ENCODE data around the gene DSCAM. TPM values are rescaled to one million over a fixed set of nuclear protein-coding genes. Genes with fewer than 3 reads are reported as not detected.

Gene DSCAM
- polyA plus RNA-seq, 4 donors, result under 0.01 to 0.22 (median 0.13) TPM; not detected in 1

- H3K9me3 ChIP-seq (ENCODE audit: control insufficient read depth in 2 of 2, insufficient read depth in 1 of 2, low read depth in 1 of 2, low read length in 1 of 2), result no peaks in the 10 kb centered on the region
- no peaks in the 10 kb centered on the region for H3K4me1 ChIP-seq (ENCODE audit: control insufficient read depth in 3 of 3, insufficient read depth in 2 of 3, low read depth in 1 of 3, low read length in 2 of 3)
- H3K36me3 ChIP-seq (ENCODE audit: control insufficient read depth in 3 of 3, insufficient read depth in 2 of 3, low read depth in 1 of 3, low read length in 3 of 3), result no peaks in the 10 kb centered on the region
- 68 to 84% (median 68%) methylated on average over 5 of the region's 5 CpGs for WGBS, 3 donors
- no peak for DNase-seq
- no peaks in the 10 kb centered on the region for H3K27me3 ChIP-seq (ENCODE audit: control insufficient read depth in 3 of 3, insufficient read depth in 3 of 3, low read length in 3 of 3)
- no peak overlapping the region for H3K27ac ChIP-seq (ENCODE audit: low read depth in 1 of 3, low read length in 2 of 3)
- FAIRE-seq, result no peak
- no peak overlapping the region for H3K4me3 ChIP-seq (ENCODE audit: low read depth in 1 of 3, low read length in 3 of 3)
Measured at GRCh38 chr21:40021558-40022351, 825.2 kb downstream of the DSCAM start.

- WGBS, 3 donors, result 79 to 92% (median 82%) methylated on average over 3 of the region's 3 CpGs
- Histone ChIP-seq H3K9me3 (ENCODE audit: control insufficient read depth in 2 of 2, insufficient read depth in 1 of 2, low read depth in 1 of 2, low read length in 1 of 2) (no peaks in the 10 kb centered on the region), H3K36me3 (ENCODE audit: control insufficient read depth in 3 of 3, insufficient read depth in 2 of 3, low read depth in 1 of 3, low read length in 3 of 3) (no peaks in the 10 kb centered on the region), H3K4me1 (ENCODE audit: control insufficient read depth in 3 of 3, insufficient read depth in 2 of 3, low read depth in 1 of 3, low read length in 2 of 3) (no peaks in the 10 kb centered on the region), H3K4me3 (ENCODE audit: low read depth in 1 of 3, low read length in 3 of 3) (no peak overlapping the region), H3K27me3 (ENCODE audit: control insufficient read depth in 3 of 3, insufficient read depth in 3 of 3, low read length in 3 of 3) (no peaks in the 10 kb centered on the region), H3K27ac (ENCODE audit: low read depth in 1 of 3, low read length in 2 of 3) (no peak overlapping the region)
- FAIRE-seq (no peak), DNase-seq (no peak)
Measured at GRCh38 chr21:40020651-40021050, 826.3 kb downstream of the DSCAM start.

- Histone ChIP-seq H3K9me3 (ENCODE audit: control insufficient read depth in 2 of 2, insufficient read depth in 1 of 2, low read depth in 1 of 2, low read length in 1 of 2) (peaks cover 0 to 3% of the 10 kb centered on the region in 2 donors), H3K4me1 (ENCODE audit: control insufficient read depth in 3 of 3, insufficient read depth in 2 of 3, low read depth in 1 of 3, low read length in 2 of 3) (no peaks in the 10 kb centered on the region), H3K27ac (ENCODE audit: low read depth in 1 of 3, low read length in 2 of 3) (no peak overlapping the region), H3K4me3 (ENCODE audit: low read depth in 1 of 3, low read length in 3 of 3) (no peak overlapping the region), H3K36me3 (ENCODE audit: control insufficient read depth in 3 of 3, insufficient read depth in 2 of 3, low read depth in 1 of 3, low read length in 3 of 3) (no peaks in the 10 kb centered on the region), H3K27me3 (ENCODE audit: control insufficient read depth in 3 of 3, insufficient read depth in 3 of 3, low read length in 3 of 3) (no peaks in the 10 kb centered on the region)
- WGBS, 3 donors, result 86 to 92% (median 88%) methylated on average over 3 of the region's 3 CpGs
- DNase-seq (no peak), FAIRE-seq (no peak)
Measured at GRCh38 chr21:40018871-40019475, 828.0 kb downstream of the DSCAM start.

GRCh38 chr21:40016667-40017066 lies 830.3 kb downstream of the DSCAM start:
- Histone ChIP-seq H3K36me3 (ENCODE audit: control insufficient read depth in 3 of 3, insufficient read depth in 2 of 3, low read depth in 1 of 3, low read length in 3 of 3) (no peaks in the 10 kb centered on the region), H3K27me3 (ENCODE audit: control insufficient read depth in 3 of 3, insufficient read depth in 3 of 3, low read length in 3 of 3) (no peaks in the 10 kb centered on the region), H3K4me3 (ENCODE audit: low read depth in 1 of 3, low read length in 3 of 3) (no peak overlapping the region), H3K27ac (ENCODE audit: low read depth in 1 of 3, low read length in 2 of 3) (no peak overlapping the region), H3K4me1 (ENCODE audit: control insufficient read depth in 3 of 3, insufficient read depth in 2 of 3, low read depth in 1 of 3, low read length in 2 of 3) (no peaks in the 10 kb centered on the region), H3K9me3 (ENCODE audit: control insufficient read depth in 2 of 2, insufficient read depth in 1 of 2, low read depth in 1 of 2, low read length in 1 of 2) (peaks cover 0 to 3% of the 10 kb centered on the region in 2 donors)
- DNase-seq (no peak), FAIRE-seq (no peak)
- WGBS, 3 donors, result 81 to 90% (median 82%) methylated on average over 8 of the region's 8 CpGs

GRCh38 chr21:40016234-40016633 lies 830.7 kb downstream of the DSCAM start:
- Histone ChIP-seq H3K36me3 (ENCODE audit: control insufficient read depth in 3 of 3, insufficient read depth in 2 of 3, low read depth in 1 of 3, low read length in 3 of 3) (no peaks in the 10 kb centered on the region), H3K9me3 (ENCODE audit: control insufficient read depth in 2 of 2, insufficient read depth in 1 of 2, low read depth in 1 of 2, low read length in 1 of 2) (peaks cover 0 to 3% of the 10 kb centered on the region in 2 donors), H3K27ac (ENCODE audit: low read depth in 1 of 3, low read length in 2 of 3) (no peak overlapping the region), H3K4me3 (ENCODE audit: low read depth in 1 of 3, low read length in 3 of 3) (no peak overlapping the region), H3K27me3 (ENCODE audit: control insufficient read depth in 3 of 3, insufficient read depth in 3 of 3, low read length in 3 of 3) (no peaks in the 10 kb centered on the region), H3K4me1 (ENCODE audit: control insufficient read depth in 3 of 3, insufficient read depth in 2 of 3, low read depth in 1 of 3, low read length in 2 of 3) (no peaks in the 10 kb centered on the region)
- DNase-seq, result no peak
- 30 to 67% (median 39%) methylated on average over 3 of the region's 3 CpGs for WGBS, 3 donors
- FAIRE-seq, result no peak

GRCh38 chr21:40015818-40016217 lies 831.1 kb downstream of the DSCAM start:
- no peak for DNase-seq
- WGBS, 3 donors, result 48 to 73% (median 49%) methylated on average over 3 of the region's 3 CpGs
- no peak for FAIRE-seq
- no peaks in the 10 kb centered on the region for H3K36me3 ChIP-seq (ENCODE audit: control insufficient read depth in 3 of 3, insufficient read depth in 2 of 3, low read depth in 1 of 3, low read length in 3 of 3)
- H3K9me3 ChIP-seq (ENCODE audit: control insufficient read depth in 2 of 2, insufficient read depth in 1 of 2, low read depth in 1 of 2, low read length in 1 of 2), result peaks cover 0 to 3% of the 10 kb centered on the region in 2 donors
- no peaks in the 10 kb centered on the region for H3K4me1 ChIP-seq (ENCODE audit: control insufficient read depth in 3 of 3, insufficient read depth in 2 of 3, low read depth in 1 of 3, low read length in 2 of 3)
- no peaks in the 10 kb centered on the region for H3K27me3 ChIP-seq (ENCODE audit: control insufficient read depth in 3 of 3, insufficient read depth in 3 of 3, low read length in 3 of 3)
- no peak overlapping the region for H3K4me3 ChIP-seq (ENCODE audit: low read depth in 1 of 3, low read length in 3 of 3)
- no peak overlapping the region for H3K27ac ChIP-seq (ENCODE audit: low read depth in 1 of 3, low read length in 2 of 3)

GRCh38 chr21:40014394-40014793 lies 832.6 kb downstream of the DSCAM start:
- Histone ChIP-seq H3K27me3 (ENCODE audit: control insufficient read depth in 3 of 3, insufficient read depth in 3 of 3, low read length in 3 of 3) (no peaks in the 10 kb centered on the region), H3K9me3 (ENCODE audit: control insufficient read depth in 2 of 2, insufficient read depth in 1 of 2, low read depth in 1 of 2, low read length in 1 of 2) (peaks cover 0 to 3% of the 10 kb centered on the region in 2 donors), H3K4me3 (ENCODE audit: low read depth in 1 of 3, low read length in 3 of 3) (no peak overlapping the region), H3K36me3 (ENCODE audit: control insufficient read depth in 3 of 3, insufficient read depth in 2 of 3, low read depth in 1 of 3, low read length in 3 of 3) (no peaks in the 10 kb centered on the region), H3K27ac (ENCODE audit: low read depth in 1 of 3, low read length in 2 of 3) (no peak overlapping the region), H3K4me1 (ENCODE audit: control insufficient read depth in 3 of 3, insufficient read depth in 2 of 3, low read depth in 1 of 3, low read length in 2 of 3) (no peaks in the 10 kb centered on the region)
- DNase-seq, result no peak
- no peak for FAIRE-seq
- 77 to 86% (median 78%) methylated on average over 9 of the region's 9 CpGs for WGBS, 3 donors

GRCh38 chr21:40013001-40013735 lies 833.8 kb downstream of the DSCAM start:
- WGBS, 3 donors, result 87 to 93% (median 92%) methylated on average over 25 to 26 of the region's 26 CpGs
- DNase-seq, result no peak
- Histone ChIP-seq H3K27me3 (ENCODE audit: control insufficient read depth in 3 of 3, insufficient read depth in 3 of 3, low read length in 3 of 3) (no peaks in the 10 kb centered on the region), H3K4me1 (ENCODE audit: control insufficient read depth in 3 of 3, insufficient read depth in 2 of 3, low read depth in 1 of 3, low read length in 2 of 3) (no peaks in the 10 kb centered on the region), H3K4me3 (ENCODE audit: low read depth in 1 of 3, low read length in 3 of 3) (no peak overlapping the region), H3K36me3 (ENCODE audit: control insufficient read depth in 3 of 3, insufficient read depth in 2 of 3, low read depth in 1 of 3, low read length in 3 of 3) (no peaks in the 10 kb centered on the region), H3K9me3 (ENCODE audit: control insufficient read depth in 2 of 2, insufficient read depth in 1 of 2, low read depth in 1 of 2, low read length in 1 of 2) (peaks cover 0 to 3% of the 10 kb centered on the region in 2 donors), H3K27ac (ENCODE audit: low read depth in 1 of 3, low read length in 2 of 3) (no peak overlapping the region)
- no peak for FAIRE-seq

Data from small intestine (tissue), 7 donors.